ENCODE measurements around the gene NREP.

GRCh38 chr5:111765613-111766571 lies 8.9 kb upstream of the NREP start:
- TF ChIP-seq POLR2A (IDR thresholded peaks at IDR 0.05; ENCODE audit: low read length) (no peak), GATA1 (IDR thresholded peaks at IDR 0.05; ENCODE audit: low read depth, low read length) (no peak)

Data from erythroblast (primary cell).